Gastrocnemius medialis (tissue), 4 donors: Measurements from ENCODE around the gene ANAPC13.

ENCODE experiments used
- POLR2A ChIP-seq, 2 donors: fragments of 450-650 bp; IDR thresholded peaks; one replicate each; pipeline ENCODE4 v1.6.1; 2017; ENCODE audit warnings: antibody characterized with exemption in 2 of 2, mild to moderate bottlenecking in 2 of 2, moderate library complexity in 2 of 2
- TF ChIP-seq, protein P1 (sequence below), 5 experiments: fragments of 450-650 bp in 3 of 5; fragments of 200-600 bp in 2 of 5; sonication (generic) in 2 of 5; IDR thresholded peaks in 4 of 5; conservative IDR thresholded peaks in 1 of 5; 1 replicate in 4 of 5; 2 replicates in 1 of 5; pipeline ENCODE4 v1.5.1; 2016 to 2019; ENCODE audit warnings: antibody characterized with exemption in 5 of 5, mild to moderate bottlenecking in 3 of 5, moderate library complexity in 3 of 5

DNA sequence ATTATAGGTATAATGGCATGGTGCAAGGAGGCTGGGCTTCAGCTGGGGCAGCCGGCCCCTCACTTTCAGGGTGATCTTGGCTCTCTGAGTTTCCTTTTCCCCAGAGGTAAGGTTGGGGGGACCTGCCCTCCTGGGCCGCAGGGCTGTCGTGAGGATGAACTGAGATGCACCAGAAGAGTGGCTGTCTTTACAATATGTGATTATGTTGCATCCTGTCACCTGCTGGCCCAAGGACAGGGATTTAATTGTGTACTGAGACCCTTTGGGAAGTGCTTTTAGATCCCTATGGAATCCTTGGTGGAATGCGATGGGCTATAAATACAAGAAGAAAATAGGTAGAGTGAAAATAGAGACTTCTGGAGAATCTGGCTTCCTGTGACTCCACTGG lies 22.1 kb downstream of the ANAPC13 start:
- no peak for TF ChIP-seq POLR2A (IDR thresholded peaks at IDR 0.05)
- TF ChIP-seq, protein P1, sequence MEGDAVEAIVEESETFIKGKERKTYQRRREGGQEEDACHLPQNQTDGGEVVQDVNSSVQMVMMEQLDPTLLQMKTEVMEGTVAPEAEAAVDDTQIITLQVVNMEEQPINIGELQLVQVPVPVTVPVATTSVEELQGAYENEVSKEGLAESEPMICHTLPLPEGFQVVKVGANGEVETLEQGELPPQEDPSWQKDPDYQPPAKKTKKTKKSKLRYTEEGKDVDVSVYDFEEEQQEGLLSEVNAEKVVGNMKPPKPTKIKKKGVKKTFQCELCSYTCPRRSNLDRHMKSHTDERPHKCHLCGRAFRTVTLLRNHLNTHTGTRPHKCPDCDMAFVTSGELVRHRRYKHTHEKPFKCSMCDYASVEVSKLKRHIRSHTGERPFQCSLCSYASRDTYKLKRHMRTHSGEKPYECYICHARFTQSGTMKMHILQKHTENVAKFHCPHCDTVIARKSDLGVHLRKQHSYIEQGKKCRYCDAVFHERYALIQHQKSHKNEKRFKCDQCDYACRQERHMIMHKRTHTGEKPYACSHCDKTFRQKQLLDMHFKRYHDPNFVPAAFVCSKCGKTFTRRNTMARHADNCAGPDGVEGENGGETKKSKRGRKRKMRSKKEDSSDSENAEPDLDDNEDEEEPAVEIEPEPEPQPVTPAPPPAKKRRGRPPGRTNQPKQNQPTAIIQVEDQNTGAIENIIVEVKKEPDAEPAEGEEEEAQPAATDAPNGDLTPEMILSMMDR (IDR thresholded peaks at IDR 0.05 in 4 of 5, conservative IDR thresholded peaks at IDR 0.05 in 1 of 5), result no peak
